ENCODE results near the gene ASB13. TPM values are rescaled to one million over a fixed set of nuclear protein-coding genes. Genes with fewer than 3 reads are reported as not detected.

Gene ASB13
- total RNA-seq, 1 experiment from 2014 or later = 13.8 TPM

GRCh38 chr10:5708356-5708755, 42.0 kb upstream of the ASB13 start:
- no peak overlapping the region for H3K18ac ChIP-seq (ENCODE audit: insufficient read length, low read depth, low read length)
- H3K14ac ChIP-seq (ENCODE audit: insufficient read depth, low read length) = no peak overlapping the region
- H2BK120ac ChIP-seq (ENCODE audit: low read depth, low read length, poor library complexity, severe bottlenecking) = no peak overlapping the region
- H3K4ac ChIP-seq (ENCODE audit: low read depth, low read length) = no peak overlapping the region
- TF ChIP-seq CTCF (conservative IDR thresholded peaks at IDR 0.05) = no peak
- H3K79me2 ChIP-seq (ENCODE audit: insufficient read depth, low read length) = peaks cover 5% of the 10 kb centered on the region; the same call in 1 of the 2 replicates
- no peak overlapping the region for H3K4me2 ChIP-seq (ENCODE audit: insufficient read depth, insufficient read length, low read length)
- H3K56ac ChIP-seq (ENCODE audit: insufficient read length, low read depth, low read length) = no peak overlapping the region
- no peak overlapping the region for H3K27ac ChIP-seq (ENCODE audit: insufficient read length, low read depth, low read length)
- H3K23me2 ChIP-seq (ENCODE audit: insufficient read length, low read depth, low read length, poor library complexity, severe bottlenecking) = no peaks in the 10 kb centered on the region
- H2AK5ac ChIP-seq (ENCODE audit: insufficient read length, low read length) = no peak overlapping the region
- no peak overlapping the region for H4K8ac ChIP-seq (replicated peaks; ENCODE audit: insufficient read length, low read depth, low read length)
- H3K4me1 ChIP-seq (ENCODE audit: insufficient read depth, low read length) = no peaks in the 10 kb centered on the region
- H3K79me1 ChIP-seq (ENCODE audit: insufficient read depth, low read depth, low read length, poor library complexity, severe bottlenecking) = no peaks in the 10 kb centered on the region
- H3K27me3 ChIP-seq (ENCODE audit: insufficient read depth, low read length) = no peaks in the 10 kb centered on the region
- H2AFZ ChIP-seq (ENCODE audit: low read length) = no peak overlapping the region
- Mint-ChIP-seq H3K4me3 (no peak overlapping the region), H3K9me3 (no peaks in the 10 kb centered on the region), H3K36me3 (ENCODE audit: insufficient read depth in 1 of 3, low read depth in 3 of 3) (no peaks in the 10 kb centered on the region), H3K27ac (0 out of 7 replicates have a peak overlapping the region, but pooled peaks of 1 of the 3 experiments have one; percentile 10), H3K4me1 (peaks cover 6 to 10% of the 10 kb centered on the region in 2 experiments; a peak in 3 of 4 replicates), H3K27me3 (ENCODE audit: low read depth) (no peaks in the 10 kb centered on the region)
- DNase-seq = no peak
- H2BK20ac ChIP-seq (ENCODE audit: low read depth, low read length, poor library complexity, severe bottlenecking) = no peak overlapping the region
- no peak overlapping the region for H4K91ac ChIP-seq (ENCODE audit: insufficient read length, low read depth, low read length)
- no peaks in the 10 kb centered on the region for H4K20me1 ChIP-seq (ENCODE audit: control insufficient read depth, insufficient read depth, insufficient read length)
- H3K9ac ChIP-seq (ENCODE audit: extremely low read depth, insufficient read length, low read length) = no peak overlapping the region
- no peak overlapping the region for H2BK12ac ChIP-seq (ENCODE audit: insufficient read length, low read depth, low read length)
- no peak overlapping the region for H3K23ac ChIP-seq (ENCODE audit: insufficient read length, low read depth, low read length)
- no peak overlapping the region for H3T11ph ChIP-seq (ENCODE audit: low read length)
- H2BK15ac ChIP-seq (ENCODE audit: low read depth, low read length) = no peak overlapping the region
- no peaks in the 10 kb centered on the region for H3K9me3 ChIP-seq (ENCODE audit: control insufficient read depth, low read depth, low read length)
- H2BK5ac ChIP-seq (ENCODE audit: insufficient read length, low read length) = no peak overlapping the region
- H4K5ac ChIP-seq (ENCODE audit: insufficient read length, low read depth, low read length) = no peak overlapping the region
